ENCODE results near the gene AKR7A2.

The AKR7A2 gene

GRCh38 chr1:19325958-19326747 is 14.2 kb upstream of the AKR7A2 start:
- DNase-seq = no peak

GRCh38 chr1:19325368-19325957 is 13.5 kb upstream of the AKR7A2 start:
- DNase-seq = no peak

- DNase-seq = no peak
Measured at GRCh38 chr1:19324665-19324990, 12.7 kb upstream of the AKR7A2 start.

GRCh38 chr1:19323987-19324664 is 12.2 kb upstream of the AKR7A2 start:
- DNase-seq = no peak

GRCh38 chr1:19322481-19322880 is 10.5 kb upstream of the AKR7A2 start:
- no peak for DNase-seq

GRCh38 chr1:19321071-19321470 is 9.1 kb upstream of the AKR7A2 start:
- no peak for DNase-seq

- no peak for DNase-seq
Measured at GRCh38 chr1:19319196-19319595, 7.3 kb upstream of the AKR7A2 start.

- DNase-seq = no peak
Measured at GRCh38 chr1:19317126-19317910, 5.4 kb upstream of the AKR7A2 start.

- no peak for DNase-seq
Measured at GRCh38 chr1:19315378-19316198, 3.6 kb upstream of the AKR7A2 start.

GRCh38 chr1:19313961-19314882 is 2.3 kb upstream of the AKR7A2 start:
- no peak for DNase-seq

- DNase-seq = no peak
Measured at GRCh38 chr1:19313636-19313959, 1.7 kb upstream of the AKR7A2 start.

GRCh38 chr1:19312782-19313635 is 1.1 kb upstream of the AKR7A2 start:
- DNase-seq = no peak

GRCh38 chr1:19311503-19311930 is 427 bp downstream of the AKR7A2 start:
- no peak for DNase-seq

GRCh38 chr1:19310720-19311502 is 1.0 kb downstream of the AKR7A2 start:
- no peak for DNase-seq

- no peak for DNase-seq
Measured at GRCh38 chr1:19310061-19310460, 1.9 kb downstream of the AKR7A2 start.

- no peak for DNase-seq
Measured at GRCh38 chr1:19309123-19309813, 2.7 kb downstream of the AKR7A2 start.

- DNase-seq = no peak
Measured at GRCh38 chr1:19308509-19308907, 3.4 kb downstream of the AKR7A2 start.

GRCh38 chr1:19307794-19308508 is 4.0 kb downstream of the AKR7A2 start:
- no peak for DNase-seq

Measured in right kidney (tissue), 1 donor.